GM12875 (cell line): ENCODE data around the gene SPP1.
A peak's percentile ranks its signal among the peaks of the same experiment; 100 is the strongest.

Experiments used
- H3K4me3 ChIP-seq: one replicate; pipeline ENCODE4 v1.5.1; 2011; ENCODE audit warnings: low read depth, low read length, control low read depth
- TF ChIP-seq, protein P1 (sequence below): IDR thresholded peaks from 2 replicates; pipeline ENCODE4 v1.5.1; 2011; ENCODE audit warnings: low read depth, mild to moderate bottlenecking, control low read depth, inconsistent platforms, low read length, moderate library complexity, borderline replicate concordance; ENCODE audit not compliant: insufficient read depth

SPP1 gene

DNA sequence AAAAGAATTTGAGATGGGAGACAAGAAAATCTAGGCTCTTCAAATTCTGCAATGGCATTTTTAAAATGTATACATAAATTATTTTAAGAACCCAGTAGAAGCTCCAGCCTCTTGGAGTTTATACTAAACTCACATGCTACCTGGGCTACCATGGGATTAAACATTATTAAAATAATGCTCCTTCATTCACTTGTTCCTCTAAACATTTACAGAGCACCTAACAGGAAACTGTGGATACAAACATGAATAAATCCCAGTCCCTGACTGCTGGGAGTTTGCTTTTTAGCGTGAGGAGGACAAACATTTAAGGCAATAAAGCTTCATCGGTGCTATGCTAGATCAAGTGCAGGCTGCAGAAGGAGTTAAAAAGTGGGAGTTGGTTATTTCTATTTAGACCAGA is 5.4 kb upstream of the SPP1 start:
- H3K4me3 ChIP-seq, result no peak overlapping the region
- TF ChIP-seq, protein P1, sequence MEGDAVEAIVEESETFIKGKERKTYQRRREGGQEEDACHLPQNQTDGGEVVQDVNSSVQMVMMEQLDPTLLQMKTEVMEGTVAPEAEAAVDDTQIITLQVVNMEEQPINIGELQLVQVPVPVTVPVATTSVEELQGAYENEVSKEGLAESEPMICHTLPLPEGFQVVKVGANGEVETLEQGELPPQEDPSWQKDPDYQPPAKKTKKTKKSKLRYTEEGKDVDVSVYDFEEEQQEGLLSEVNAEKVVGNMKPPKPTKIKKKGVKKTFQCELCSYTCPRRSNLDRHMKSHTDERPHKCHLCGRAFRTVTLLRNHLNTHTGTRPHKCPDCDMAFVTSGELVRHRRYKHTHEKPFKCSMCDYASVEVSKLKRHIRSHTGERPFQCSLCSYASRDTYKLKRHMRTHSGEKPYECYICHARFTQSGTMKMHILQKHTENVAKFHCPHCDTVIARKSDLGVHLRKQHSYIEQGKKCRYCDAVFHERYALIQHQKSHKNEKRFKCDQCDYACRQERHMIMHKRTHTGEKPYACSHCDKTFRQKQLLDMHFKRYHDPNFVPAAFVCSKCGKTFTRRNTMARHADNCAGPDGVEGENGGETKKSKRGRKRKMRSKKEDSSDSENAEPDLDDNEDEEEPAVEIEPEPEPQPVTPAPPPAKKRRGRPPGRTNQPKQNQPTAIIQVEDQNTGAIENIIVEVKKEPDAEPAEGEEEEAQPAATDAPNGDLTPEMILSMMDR, result no peak

DNA sequence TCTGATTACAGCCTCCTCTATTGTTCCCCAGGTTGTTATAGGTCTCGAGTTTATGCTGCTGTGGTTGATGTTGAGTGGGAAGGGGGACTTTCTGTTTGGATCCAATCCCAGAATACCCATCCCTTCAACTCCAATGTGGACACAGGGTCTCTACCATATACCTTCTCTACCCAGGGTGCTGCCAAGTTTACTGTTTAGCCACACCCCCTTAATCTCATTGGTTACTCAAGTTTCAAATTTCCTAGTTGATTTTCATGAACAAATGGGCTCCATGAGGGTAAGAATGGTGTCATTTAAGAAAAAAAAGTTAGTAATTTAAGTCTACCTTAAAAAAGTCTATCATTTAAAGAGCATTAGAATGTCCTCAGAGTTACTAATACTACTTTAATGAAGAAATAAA is 3.6 kb upstream of the SPP1 start:
- H3K4me3 ChIP-seq, result no peak overlapping the region
- TF ChIP-seq, protein P1, result no peak

DNA sequence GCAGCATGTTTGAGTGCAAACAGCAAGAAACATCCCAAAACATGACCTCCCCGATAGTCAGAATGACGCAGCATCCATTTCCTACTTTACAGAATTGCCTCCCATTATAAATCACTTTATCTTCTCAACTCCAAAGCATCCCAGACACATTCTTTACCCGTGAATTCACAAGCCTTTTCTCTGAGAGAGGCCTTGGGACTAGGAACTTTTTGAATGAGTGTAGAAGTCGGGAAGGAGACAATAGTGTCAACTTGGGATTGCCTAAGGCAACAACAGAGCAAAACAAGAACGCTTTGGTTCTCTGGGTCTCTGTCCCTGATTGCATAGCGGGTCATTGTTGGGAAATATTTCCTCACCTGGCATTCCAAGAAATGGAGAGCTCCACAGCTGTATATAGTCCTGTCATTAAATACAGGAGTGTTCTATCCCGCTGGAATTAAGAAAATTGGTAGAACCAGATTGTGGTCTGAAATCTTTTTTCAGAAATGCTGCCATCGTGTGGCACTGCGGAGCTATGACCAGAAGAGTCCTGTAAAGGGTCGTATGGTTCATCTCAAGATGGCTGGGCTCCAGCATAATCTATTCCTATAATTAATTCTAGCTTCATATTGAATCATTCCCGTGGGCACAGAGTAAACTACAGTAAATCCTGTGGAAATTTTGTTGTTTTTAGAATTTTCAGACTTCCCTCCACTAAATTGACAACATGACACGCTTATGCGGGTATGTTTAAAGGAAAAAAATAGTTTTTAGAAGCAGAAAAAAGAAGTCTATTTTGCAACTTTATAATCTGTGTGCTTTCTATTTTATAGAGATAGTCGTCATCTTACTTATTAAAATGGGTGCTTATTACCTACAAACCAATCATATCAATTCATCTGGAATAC is 2.0 kb upstream of the SPP1 start:
- TF ChIP-seq, protein P1, result peak; percentile 71
- no peak overlapping the region for H3K4me3 ChIP-seq

DNA sequence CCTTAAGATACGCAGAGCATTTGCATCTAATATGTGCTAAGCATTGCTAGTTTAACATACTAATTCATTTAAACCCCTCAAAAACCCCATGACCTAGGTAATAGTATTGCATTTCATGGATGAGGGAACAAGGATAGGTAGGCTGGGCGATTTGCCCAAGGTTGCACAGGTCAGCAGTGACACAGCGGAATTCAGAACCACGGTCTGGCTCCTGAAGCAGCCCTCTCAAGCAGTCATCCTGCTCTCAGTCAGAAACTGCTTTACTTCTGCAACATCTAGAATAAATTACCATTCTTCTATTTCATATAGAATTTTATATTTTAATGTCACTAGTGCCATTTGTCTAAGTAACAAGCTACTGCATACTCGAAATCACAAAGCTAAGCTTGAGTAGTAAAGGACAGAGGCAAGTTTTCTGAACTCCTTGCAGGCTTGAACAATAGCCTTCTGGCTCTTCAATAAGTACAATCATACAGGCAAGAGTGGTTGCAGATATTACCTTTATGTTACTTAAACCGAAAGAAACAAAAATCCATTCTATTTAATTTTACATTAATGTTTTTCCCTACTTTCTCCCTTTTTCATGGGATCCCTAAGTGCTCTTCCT is 555 bp upstream of the SPP1 start:
- H3K4me3 ChIP-seq, result no peak overlapping the region
- TF ChIP-seq, protein P1, result no peak

DNA sequence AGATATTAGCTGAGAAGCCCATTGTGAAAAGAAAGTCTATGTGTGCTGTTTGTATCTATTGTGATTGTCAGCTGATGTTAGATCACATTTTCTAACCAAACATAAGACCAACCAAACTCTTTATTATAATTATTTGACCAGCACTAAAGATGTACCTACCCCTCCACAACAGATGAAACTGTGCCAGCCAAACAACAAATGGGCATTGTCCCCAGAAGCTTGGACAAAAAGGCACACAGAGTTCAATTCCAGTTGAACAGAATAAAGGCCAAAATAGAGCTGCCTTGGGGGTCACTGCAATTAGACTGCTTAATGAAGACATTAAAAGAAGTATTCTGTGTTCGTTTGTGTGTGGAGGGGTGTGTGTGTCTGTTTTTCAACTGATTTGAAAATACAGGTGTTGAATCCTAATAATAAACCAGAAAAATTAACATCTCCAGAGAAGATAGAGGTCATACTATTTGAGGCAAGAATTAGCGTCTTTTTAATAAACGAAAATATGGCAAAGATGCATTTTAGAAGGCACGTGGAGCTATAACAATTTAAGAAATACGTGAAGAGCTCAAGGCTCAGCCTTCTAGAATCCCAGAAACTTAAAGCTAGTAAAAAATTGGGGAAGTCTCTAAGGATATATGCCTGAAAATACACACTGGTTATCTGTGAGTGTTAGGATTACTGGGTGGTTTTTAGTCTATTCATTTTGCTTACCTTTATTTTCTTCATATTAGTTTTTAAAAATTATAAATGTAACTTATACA is 2.2 kb downstream of the SPP1 start:
- TF ChIP-seq, protein P1, result no peak
- H3K4me3 ChIP-seq, result no peak overlapping the region

DNA sequence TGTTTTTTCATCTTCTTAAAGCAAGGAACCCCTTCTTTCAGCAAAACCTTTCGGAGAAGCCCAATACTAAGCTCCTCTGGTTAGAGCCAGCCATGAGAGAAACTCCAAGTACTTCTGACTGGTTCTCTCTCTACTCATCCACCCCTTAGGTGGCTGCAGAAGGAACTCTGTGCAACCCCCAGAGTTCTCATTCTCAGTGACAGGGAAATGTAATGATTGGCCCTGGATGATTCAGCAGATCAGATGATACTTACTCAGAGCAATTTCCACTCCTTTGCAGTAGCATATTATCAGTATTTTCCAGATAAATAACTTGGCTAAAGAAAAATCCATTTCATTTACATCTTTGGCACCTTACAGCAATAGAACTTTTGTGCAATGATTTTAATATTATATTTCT is 3.2 kb downstream of the SPP1 start:
- TF ChIP-seq, protein P1, result no peak
- H3K4me3 ChIP-seq, result no peak overlapping the region
